Ishikawa (cell line): ENCODE measurements around the gene NR1D2.

Source experiments
- CEBPB ChIP-seq: IDR thresholded peaks from 2 replicates; pipeline ENCODE4 v1.6.1; 2012
- CREB1 ChIP-seq: IDR thresholded peaks from 2 replicates; pipeline ENCODE4 v1.6.1; 2012; ENCODE audit warnings: low read depth
- EGR1 ChIP-seq: IDR thresholded peaks from 2 replicates; pipeline ENCODE4 v1.6.1; 2012
- FOXM1 ChIP-seq: IDR thresholded peaks from 2 replicates; pipeline ENCODE4 v1.6.1; 2012; ENCODE audit warnings: low read depth, borderline replicate concordance
- MAX ChIP-seq: IDR thresholded peaks from 2 replicates; pipeline ENCODE4 v1.6.1; 2012
- NFIC ChIP-seq: IDR thresholded peaks from 2 replicates; pipeline ENCODE4 v1.6.1; 2012
- RAD21 ChIP-seq: IDR thresholded peaks from 2 replicates; pipeline ENCODE4 v1.6.1; 2012; ENCODE audit warnings: low read depth
- REST ChIP-seq: IDR thresholded peaks from 2 replicates; pipeline ENCODE4 v1.6.1; 2012; ENCODE audit warnings: low read depth, mild to moderate bottlenecking
- TAF1 ChIP-seq: IDR thresholded peaks from 2 replicates; pipeline ENCODE4 v1.6.1; 2012; ENCODE audit warnings: low read depth, mild to moderate bottlenecking
- TCF12 ChIP-seq: IDR thresholded peaks from 2 replicates; pipeline ENCODE4 v1.6.1; 2012; ENCODE audit warnings: low read depth
- TEAD4 ChIP-seq: IDR thresholded peaks from 2 replicates; pipeline ENCODE4 v1.6.1; 2012
- YY1 ChIP-seq: IDR thresholded peaks from 2 replicates; pipeline ENCODE4 v1.6.1; 2012; ENCODE audit warnings: low read depth
- ZBTB7A ChIP-seq: IDR thresholded peaks from 2 replicates; pipeline ENCODE4 v1.6.1; 2012; ENCODE audit warnings: low read depth

DNA sequence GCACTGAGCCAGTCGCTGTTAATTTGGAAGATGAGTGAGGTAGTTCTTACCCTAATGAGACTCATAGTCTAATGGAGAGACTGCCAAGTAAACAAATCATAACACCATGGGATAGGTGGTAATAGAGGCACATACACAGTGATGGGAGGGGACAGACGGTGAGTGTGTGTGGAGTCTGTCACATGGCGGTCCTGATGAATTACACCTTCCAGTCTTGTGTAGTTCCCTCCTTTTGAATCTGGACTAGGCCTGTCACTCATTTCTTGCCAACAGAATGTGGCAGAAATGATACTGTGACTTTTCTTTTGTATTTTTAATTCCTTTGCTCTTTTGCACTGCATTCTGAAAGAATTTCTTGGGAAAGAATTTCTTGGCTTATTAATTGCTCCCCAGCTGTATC lies 78.1 kb downstream of the NR1D2 start:
- TF ChIP-seq TCF12 (no peak), REST (no peak), CREB1 (no peak), NFIC (no peak), YY1 (no peak), TEAD4 (no peak), RAD21 (no peak), ZBTB7A (no peak), CEBPB (no peak), EGR1 (no peak), FOXM1 (no peak), MAX (no peak), TAF1 (no peak)
